Right lobe of liver (tissue), 6 donors: ENCODE data around the gene PLPP7. TPM values are rescaled to one million over a fixed set of nuclear protein-coding genes. Genes with fewer than 3 reads are reported as not detected.

Experiments
- ATAC-seq, 4 donors: fragments of 200-7000 bp; cut with Tn5 transposase; one replicate each; pipeline ENCODE4 v1.9.1; 2020; ENCODE audit warnings: mild to moderate bottlenecking in 4 of 4, moderate library complexity in 4 of 4
- DNase-seq, 3 donors: peaks; one replicate each; pipeline ENCODE4 v3.0.0-alpha.2; 2020
- H3K27ac ChIP-seq, 3 donors: fragments of 200-600 bp; one replicate each; pipeline ENCODE4 v1.8.0; 2022
- H3K27me3 ChIP-seq, 2 donors: fragments of 200-600 bp; one replicate each; pipeline ENCODE4 v1.8.0; 2022
- H3K36me3 ChIP-seq, 4 donors: fragments of 200-600 bp; sonication (generic) in 1 of 4; one replicate each; pipeline versions ENCODE4 v1.5.1 to v1.8.0; 2017 to 2022; ENCODE audit warnings: control low read depth in 1 of 4
- H3K4me1 ChIP-seq, 4 donors: fragments of 200-600 bp; sonication (generic) in 1 of 4; one replicate each; pipeline versions ENCODE4 v1.5.1 to v1.8.0; 2017 to 2022; ENCODE audit warnings: control low read depth in 1 of 4
- H3K4me3 ChIP-seq, 3 donors: fragments of 200-600 bp; one replicate each; pipeline ENCODE4 v1.8.0; 2022
- H3K9me3 ChIP-seq, 4 donors: fragments of 200-600 bp; sonication (generic) in 1 of 4; one replicate each; pipeline versions ENCODE4 v1.5.1 to v1.8.0; 2017 to 2022; ENCODE audit warnings: control low read depth in 1 of 4
- POLR2A ChIP-seq: fragments of 450-650 bp; IDR thresholded peaks from one replicate; pipeline ENCODE4 v1.6.1; 2017; ENCODE audit warnings: antibody characterized with exemption, mild to moderate bottlenecking
- WGBS: methylation state at CpG from one replicate; pipeline ENCODE4 v1.1.6; 2018; ENCODE audit warnings: low coverage, low lambda C conversion rate; ENCODE audit not compliant: insufficient coverage; ENCODE audit errors: missing lambda C conversion rate; 5-methylcytosine and 5-hydroxymethylcytosine counted together
- intact Hi-C, 2 donors: fragments of 100-400 bp; cut with DNase I; formaldehyde crosslinking; loops; one replicate each; pipeline versions ENCODE4 v1.11.2 to v1.14.1; 2022
- total RNA-seq, 6 experiments: library from RNA; depleted of rRNA in 2 of 6; stranded (reverse); fragments of >200 nt in 2 of 6; fragmentation: NEBNext Ultra II Directional in 3 of 6; extraction: Animal tissue kit (Norgen Biotek cat#: 25700) in 3 of 6; gene quantifications; one replicate each; pipeline versions ENCODE4 v1.1.0 to v1.2.4, GENCODE V29; 2016 to 2023
- TF ChIP-seq, protein P1 (sequence below), 4 donors: fragments of 200-600 bp in 3 of 4; fragments of 450-650 bp in 1 of 4; IDR thresholded peaks; one replicate each; pipeline versions ENCODE4 v1.5.1 to v1.8.0; 2016 to 2022; ENCODE audit warnings: antibody characterized with exemption in 4 of 4, mild to moderate bottlenecking in 2 of 4
- donor health status: DM: no; HTN: yes; CAD: no.
- donor health status: DM: no; HTN: no; CAD: no.
- donor health status: DM: no; HTN: no; CAD: no.
- donor health status: DM: no; HTN: yes; CAD: no.
- donor health status: DM: no; HTN: yes; CAD: no.

The PLPP7 gene
- total RNA-seq, 6 experiments from 2014 or later: 0.11 to 0.43 (median 0.22) TPM; not detected in 1

DNA sequence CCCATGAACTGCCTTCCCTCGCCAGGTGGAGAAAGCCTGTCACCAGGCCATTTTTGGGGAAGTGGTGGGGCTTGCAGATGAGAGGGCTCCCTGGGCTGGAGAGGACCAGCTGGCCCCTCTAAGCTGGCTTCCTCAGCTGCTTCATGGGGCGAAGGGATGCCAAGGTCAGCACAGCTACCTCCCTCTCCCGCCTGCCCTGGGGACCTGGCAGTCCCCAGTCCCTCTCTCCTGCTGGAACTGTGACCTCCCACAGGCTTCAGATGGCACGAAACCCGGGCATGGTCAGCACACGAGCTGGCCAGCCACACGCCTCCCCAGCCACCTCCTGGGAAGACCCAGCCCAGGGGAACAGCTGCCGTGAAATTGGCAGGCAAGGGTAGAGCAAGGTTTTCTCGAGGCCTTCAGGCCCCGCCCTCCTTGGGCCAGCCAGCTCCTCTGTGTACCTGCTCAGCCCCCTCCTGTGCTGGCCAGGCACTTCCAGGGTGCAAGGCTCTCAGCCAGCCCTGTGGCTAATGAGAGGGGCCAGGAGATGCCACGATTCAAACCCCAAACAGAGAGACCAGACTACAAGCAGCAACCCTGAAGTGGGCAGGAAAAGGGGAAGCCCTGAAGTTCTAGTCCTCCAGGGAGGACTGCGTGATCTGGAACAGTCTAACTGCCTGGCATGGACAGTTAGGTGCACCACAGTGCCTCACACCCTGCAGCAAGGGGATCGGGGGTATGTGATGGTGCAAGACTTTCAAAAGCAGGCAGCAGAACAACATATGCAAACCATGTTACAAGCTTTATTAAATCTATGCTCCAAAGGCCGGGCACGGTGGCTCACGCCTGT lies 12.9 kb downstream of the PLPP7 start:
- intact Hi-C loops: no loop called here
- WGBS: 72% methylated on average over 7 of the region's 16 CpGs
- H3K27ac ChIP-seq: no peak overlapping the region
- no peak overlapping the region for H3K4me3 ChIP-seq
- TF ChIP-seq, protein P1, sequence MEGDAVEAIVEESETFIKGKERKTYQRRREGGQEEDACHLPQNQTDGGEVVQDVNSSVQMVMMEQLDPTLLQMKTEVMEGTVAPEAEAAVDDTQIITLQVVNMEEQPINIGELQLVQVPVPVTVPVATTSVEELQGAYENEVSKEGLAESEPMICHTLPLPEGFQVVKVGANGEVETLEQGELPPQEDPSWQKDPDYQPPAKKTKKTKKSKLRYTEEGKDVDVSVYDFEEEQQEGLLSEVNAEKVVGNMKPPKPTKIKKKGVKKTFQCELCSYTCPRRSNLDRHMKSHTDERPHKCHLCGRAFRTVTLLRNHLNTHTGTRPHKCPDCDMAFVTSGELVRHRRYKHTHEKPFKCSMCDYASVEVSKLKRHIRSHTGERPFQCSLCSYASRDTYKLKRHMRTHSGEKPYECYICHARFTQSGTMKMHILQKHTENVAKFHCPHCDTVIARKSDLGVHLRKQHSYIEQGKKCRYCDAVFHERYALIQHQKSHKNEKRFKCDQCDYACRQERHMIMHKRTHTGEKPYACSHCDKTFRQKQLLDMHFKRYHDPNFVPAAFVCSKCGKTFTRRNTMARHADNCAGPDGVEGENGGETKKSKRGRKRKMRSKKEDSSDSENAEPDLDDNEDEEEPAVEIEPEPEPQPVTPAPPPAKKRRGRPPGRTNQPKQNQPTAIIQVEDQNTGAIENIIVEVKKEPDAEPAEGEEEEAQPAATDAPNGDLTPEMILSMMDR (IDR thresholded peaks at IDR 0.05): no peak
- no peak for TF ChIP-seq POLR2A
- ATAC-seq (no peak), DNase-seq (no peak)
- H3K36me3 ChIP-seq: no peaks in the 10 kb centered on the region
- no peaks in the 10 kb centered on the region for H3K27me3 ChIP-seq
- no peaks in the 10 kb centered on the region for H3K4me1 ChIP-seq
- no peaks in the 10 kb centered on the region for H3K9me3 ChIP-seq

DNA sequence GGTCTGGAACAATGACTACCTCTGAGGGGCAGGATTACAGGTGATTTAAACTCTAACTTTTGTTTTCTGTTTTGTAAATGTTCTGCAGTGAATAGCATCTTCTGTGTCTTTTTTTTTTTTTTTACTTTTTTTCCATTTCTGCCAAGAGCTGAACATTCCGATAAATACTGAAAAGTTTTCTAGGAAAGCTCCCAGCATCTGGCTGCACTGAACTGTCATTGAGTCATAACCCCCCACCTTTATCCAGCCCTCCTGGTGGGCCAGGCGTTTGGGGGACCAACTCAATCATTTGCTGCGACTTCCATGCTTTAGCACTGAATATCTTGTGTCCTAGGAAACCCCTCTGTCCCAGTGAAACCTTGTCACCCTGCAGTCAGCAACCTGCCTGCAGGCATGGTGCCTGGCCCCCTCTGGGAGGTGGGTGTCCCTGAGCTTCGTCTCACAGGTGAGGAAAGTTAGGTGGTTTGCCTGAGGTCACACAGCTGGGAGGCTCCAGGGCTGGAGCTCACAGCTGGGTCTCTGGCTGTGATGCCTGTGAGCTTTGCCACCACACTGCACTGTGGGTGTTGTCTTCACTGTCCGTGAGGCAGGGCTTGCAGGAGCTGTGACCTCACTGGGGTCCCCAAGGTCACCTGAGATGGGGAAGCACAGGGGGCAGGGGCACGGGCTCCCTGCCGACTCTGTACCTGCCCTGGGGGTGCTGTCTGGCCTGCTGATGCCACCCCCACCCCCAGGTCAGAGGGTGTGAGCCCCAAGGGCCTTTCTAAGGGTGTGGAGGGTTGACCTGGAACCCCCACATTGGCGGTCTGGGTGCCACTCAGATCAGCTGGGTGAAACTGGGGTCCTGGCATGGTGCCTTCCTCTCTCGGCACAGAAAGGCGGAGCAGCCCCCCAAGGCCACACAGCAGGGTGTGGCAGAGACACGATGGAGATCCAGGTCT lies 14.1 kb downstream of the PLPP7 start:
- 60% methylated on average over 6 of the region's 11 CpGs for WGBS
- H3K4me1 ChIP-seq: no peaks in the 10 kb centered on the region
- no peak for TF ChIP-seq POLR2A
- TF ChIP-seq, protein P1 (IDR thresholded peaks at IDR 0.05): no peak
- H3K4me3 ChIP-seq: no peak overlapping the region
- intact Hi-C loops: no loop called here
- ATAC-seq (peak in 1 of 4 donors; percentile 17), DNase-seq (no peak)
- H3K36me3 ChIP-seq: no peaks in the 10 kb centered on the region
- H3K27me3 ChIP-seq: no peaks in the 10 kb centered on the region
- no peaks in the 10 kb centered on the region for H3K9me3 ChIP-seq
- H3K27ac ChIP-seq: no peak overlapping the region

DNA sequence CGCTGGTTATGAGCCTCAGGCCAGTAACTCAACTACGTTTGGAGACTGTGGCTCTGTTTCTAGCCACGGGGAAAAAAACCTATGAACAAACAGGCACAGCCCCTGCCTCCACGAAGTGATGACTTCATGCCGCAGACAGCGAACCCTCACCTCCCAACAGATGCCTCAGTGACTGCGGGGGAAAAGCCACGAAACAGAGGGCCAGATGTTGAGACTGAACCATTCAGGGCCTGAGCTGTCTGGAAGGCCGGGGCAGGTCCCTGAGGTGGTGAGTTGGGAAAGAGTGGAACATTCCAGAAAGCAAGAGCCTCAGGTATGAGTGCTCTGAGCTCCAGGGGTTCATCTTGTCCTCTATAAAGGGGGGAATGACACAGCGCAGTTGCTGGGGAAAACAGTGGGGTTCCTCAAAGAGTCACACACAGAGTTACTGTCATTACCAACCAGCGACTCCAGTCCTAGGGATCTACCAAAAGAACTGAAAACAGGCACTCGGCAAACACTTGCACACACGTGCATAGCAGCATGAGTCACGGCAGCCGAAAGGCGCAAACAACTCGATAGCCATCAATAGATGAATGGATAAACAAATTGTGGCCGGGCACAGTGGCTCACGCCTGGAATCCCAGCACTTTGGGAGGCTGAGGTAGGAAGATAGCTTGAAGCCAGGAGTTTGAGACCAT lies 15.3 kb downstream of the PLPP7 start:
- no peaks in the 10 kb centered on the region for H3K9me3 ChIP-seq
- H3K4me1 ChIP-seq: no peaks in the 10 kb centered on the region
- no peak for DNase-seq
- 75% methylated on average over 11 of the region's 19 CpGs for WGBS
- H3K27me3 ChIP-seq: no peaks in the 10 kb centered on the region
- H3K4me3 ChIP-seq: no peak overlapping the region
- ATAC-seq: no peak
- intact Hi-C loops: no loop called here
- H3K27ac ChIP-seq: no peak overlapping the region
- TF ChIP-seq, protein P1 (IDR thresholded peaks at IDR 0.05): no peak
- no peak for TF ChIP-seq POLR2A
- H3K36me3 ChIP-seq: no peaks in the 10 kb centered on the region

DNA sequence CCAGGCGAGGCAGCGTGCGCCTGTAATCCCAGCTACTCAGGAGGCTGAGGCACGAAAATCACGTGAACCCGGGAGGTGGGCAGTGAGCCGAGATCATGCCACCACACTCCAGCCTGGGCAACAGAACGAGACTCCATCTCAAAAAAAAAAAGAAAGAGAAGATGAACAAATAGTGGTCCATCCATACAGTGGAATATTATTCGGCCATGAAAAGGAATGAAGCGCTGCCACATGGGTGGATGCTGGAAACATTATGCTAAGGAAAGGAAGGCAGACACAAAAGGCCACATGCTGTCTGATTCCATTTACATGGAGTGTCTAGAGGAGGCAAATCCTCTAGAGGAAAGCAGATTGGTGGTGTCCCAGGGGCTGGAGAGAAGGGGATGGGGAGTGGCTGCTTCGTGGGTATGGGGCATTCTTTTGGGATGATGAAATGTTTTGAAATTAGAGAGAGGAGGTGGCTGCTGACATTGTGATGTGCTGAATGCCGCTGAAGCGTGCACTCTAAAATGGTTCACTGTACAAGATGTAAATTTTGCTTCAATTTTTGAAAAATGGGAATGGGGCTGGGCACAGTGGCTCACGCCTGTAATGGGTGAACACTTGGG lies 17.0 kb downstream of the PLPP7 start:
- Histone ChIP-seq H3K4me3 (no peak overlapping the region), H3K27ac (no peak overlapping the region), H3K36me3 (no peaks in the 10 kb centered on the region), H3K4me1 (no peaks in the 10 kb centered on the region), H3K27me3 (no peaks in the 10 kb centered on the region), H3K9me3 (no peaks in the 10 kb centered on the region)
- ATAC-seq: no peak
- DNase-seq: no peak
- intact Hi-C loops: no loop called here
- TF ChIP-seq POLR2A: no peak
- TF ChIP-seq, protein P1 (IDR thresholded peaks at IDR 0.05): no peak
- 81% methylated on average over 14 of the region's 14 CpGs for WGBS
